Measurements from ENCODE around the gene CASZ1. TPM values are rescaled to one million over a fixed set of nuclear protein-coding genes. Genes with fewer than 3 reads are reported as not detected.

CASZ1 gene
- polyA plus RNA-seq, 1 experiment = 0.64 TPM

DNA sequence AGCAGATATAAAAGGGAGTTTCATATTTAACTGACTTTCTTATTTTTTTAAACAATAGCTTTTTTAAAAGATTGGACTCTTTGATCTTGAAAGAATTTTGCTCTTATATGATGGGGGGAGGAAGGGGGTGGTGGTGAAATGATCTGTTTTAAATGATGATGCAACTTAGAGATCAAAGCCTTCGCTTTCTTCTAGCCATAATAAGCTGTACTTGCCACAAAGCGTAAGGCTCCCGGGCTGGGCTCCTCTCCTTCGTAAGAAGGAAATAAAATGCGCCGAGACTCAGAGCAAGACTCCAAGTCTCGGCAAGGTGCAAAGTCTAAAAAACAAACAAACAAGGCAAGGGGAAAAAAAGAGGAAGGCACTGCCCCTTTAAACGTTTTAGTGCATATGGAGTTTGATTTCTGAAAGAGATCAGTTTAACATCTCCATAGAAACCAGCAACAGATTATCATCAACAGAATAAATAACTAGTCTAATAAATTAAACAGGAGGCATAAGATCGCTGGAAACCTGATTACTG, 3.3 kb downstream of the CASZ1 start:
- ChIA-PET CTCF (no interaction called here), POLR2A (interaction anchor here (0.6 kb wide), 2 partner anchors 25 to 32 kb away, joined by 7 to 20 read pairs; no protein-coding TSS in a partner anchor)
- Histone ChIP-seq H3K4me3 (ENCODE audit: low read depth, low read length) (no peak overlapping the region), H3K27me3 (ENCODE audit: control insufficient read depth, insufficient read depth, low read length) (peaks cover 38% of the 10 kb centered on the region), H3K36me3 (ENCODE audit: control insufficient read depth, insufficient read depth, low read length) (no peaks in the 10 kb centered on the region)
- TF ChIP-seq, protein P1, sequence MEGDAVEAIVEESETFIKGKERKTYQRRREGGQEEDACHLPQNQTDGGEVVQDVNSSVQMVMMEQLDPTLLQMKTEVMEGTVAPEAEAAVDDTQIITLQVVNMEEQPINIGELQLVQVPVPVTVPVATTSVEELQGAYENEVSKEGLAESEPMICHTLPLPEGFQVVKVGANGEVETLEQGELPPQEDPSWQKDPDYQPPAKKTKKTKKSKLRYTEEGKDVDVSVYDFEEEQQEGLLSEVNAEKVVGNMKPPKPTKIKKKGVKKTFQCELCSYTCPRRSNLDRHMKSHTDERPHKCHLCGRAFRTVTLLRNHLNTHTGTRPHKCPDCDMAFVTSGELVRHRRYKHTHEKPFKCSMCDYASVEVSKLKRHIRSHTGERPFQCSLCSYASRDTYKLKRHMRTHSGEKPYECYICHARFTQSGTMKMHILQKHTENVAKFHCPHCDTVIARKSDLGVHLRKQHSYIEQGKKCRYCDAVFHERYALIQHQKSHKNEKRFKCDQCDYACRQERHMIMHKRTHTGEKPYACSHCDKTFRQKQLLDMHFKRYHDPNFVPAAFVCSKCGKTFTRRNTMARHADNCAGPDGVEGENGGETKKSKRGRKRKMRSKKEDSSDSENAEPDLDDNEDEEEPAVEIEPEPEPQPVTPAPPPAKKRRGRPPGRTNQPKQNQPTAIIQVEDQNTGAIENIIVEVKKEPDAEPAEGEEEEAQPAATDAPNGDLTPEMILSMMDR (IDR thresholded peaks at IDR 0.05; ENCODE audit: insufficient read depth, low read depth, low read length) = no peak
- no peak for DNase-seq (ENCODE audit: low read depth)

DNA sequence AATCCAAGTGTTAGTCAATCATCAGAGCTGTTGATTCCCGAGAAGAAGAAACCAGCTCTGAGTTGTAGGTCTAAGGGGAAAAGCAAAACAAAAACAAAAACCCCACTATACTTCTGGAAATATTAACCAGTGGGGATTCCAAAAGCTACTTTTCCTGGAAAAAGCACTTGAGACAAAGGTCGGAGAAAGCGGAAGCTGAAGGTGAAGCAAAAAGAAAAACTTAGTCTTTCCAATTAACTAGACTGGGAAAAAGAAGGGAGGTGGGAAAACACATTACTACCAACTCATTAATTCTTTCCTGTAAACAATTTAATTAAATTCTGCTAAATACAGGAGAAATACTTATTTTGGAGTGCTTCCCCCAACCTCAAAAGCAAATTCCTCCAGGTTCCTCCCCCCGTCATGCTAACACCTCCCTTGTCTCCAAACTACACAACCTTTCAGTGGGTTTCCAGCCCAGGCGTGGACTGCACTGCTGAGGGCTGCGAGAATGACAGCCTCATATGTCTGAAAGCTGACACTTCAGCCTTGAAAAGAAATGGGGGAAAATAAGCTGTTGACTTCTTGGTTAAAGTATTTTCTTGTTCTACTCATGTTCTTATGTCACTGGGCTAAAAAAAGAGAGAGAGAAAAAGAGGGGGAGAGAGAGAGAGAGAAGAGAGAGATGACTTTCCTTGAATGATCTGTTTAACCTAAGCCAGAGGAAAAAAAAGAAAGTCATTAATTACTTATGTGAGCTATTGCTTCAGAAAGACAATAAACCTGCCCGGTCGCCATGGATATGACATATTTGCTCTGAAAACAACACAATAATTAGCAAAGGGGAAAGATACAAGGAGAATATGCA, 5.1 kb downstream of the CASZ1 start:
- no peak overlapping the region for H3K4me3 ChIP-seq (ENCODE audit: low read depth, low read length)
- H3K36me3 ChIP-seq (ENCODE audit: control insufficient read depth, insufficient read depth, low read length) = no peaks in the 10 kb centered on the region
- ChIA-PET POLR2A (interaction anchor here (0.6 kb wide), 1 partner anchor 145 kb away, joined by 6 read pairs; no protein-coding TSS in a partner anchor), CTCF (no interaction called here)
- H3K27me3 ChIP-seq (ENCODE audit: control insufficient read depth, insufficient read depth, low read length) = peaks cover 33% of the 10 kb centered on the region
- no peak for DNase-seq (ENCODE audit: low read depth)
- TF ChIP-seq, protein P1 (IDR thresholded peaks at IDR 0.05; ENCODE audit: insufficient read depth, low read depth, low read length) = no peak

DNA sequence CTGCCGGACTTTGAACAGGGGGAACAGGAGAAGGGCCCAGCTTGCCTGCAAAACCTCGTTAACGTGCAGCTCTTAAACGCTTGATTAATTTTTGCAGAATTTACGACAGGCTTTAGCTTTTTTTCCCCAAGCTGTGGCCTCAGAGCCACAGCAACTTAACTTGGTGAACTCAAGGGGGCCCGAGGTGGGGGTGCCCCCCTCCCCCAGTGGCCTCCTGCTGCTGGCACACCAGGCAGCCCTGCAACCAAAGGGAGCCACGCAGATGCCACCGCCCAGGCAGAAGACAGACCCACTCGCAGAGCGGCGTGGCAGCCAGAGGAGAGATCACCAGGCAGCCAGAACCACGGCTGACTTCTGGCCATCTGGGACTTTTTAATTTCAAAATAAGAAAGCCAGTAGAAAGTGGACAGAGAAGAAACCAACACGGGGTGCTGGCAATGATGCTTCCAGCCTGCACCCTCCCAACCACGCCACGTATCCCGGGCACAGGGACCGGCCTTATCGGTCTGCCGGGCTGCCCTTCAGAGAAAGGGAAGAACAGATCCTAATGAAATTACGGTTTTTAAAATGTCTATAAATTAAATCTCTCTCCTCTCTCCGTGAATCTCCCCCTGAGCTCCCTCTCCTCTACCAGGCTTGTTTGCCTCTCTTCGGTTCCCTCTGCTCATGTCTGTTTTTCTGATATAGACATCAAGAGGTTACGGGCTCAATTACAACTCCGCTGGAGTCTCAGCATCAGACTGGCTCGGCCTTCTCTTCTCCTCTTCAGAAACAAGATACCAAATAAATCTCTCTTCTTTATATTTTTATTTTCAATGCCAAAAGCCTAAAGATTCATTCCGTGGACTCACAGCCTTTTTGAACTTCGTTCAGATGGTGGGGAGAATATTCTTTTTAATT, 6.4 kb downstream of the CASZ1 start:
- ChIA-PET POLR2A (no interaction called here), CTCF (no interaction called here)
- no peak overlapping the region for H3K4me3 ChIP-seq (ENCODE audit: low read depth, low read length)
- no peak for DNase-seq (ENCODE audit: low read depth)
- peaks cover 28% of the 10 kb centered on the region for H3K27me3 ChIP-seq (ENCODE audit: control insufficient read depth, insufficient read depth, low read length)
- no peaks in the 10 kb centered on the region for H3K36me3 ChIP-seq (ENCODE audit: control insufficient read depth, insufficient read depth, low read length)
- TF ChIP-seq, protein P1 (IDR thresholded peaks at IDR 0.05; ENCODE audit: insufficient read depth, low read depth, low read length) = no peak

DNA sequence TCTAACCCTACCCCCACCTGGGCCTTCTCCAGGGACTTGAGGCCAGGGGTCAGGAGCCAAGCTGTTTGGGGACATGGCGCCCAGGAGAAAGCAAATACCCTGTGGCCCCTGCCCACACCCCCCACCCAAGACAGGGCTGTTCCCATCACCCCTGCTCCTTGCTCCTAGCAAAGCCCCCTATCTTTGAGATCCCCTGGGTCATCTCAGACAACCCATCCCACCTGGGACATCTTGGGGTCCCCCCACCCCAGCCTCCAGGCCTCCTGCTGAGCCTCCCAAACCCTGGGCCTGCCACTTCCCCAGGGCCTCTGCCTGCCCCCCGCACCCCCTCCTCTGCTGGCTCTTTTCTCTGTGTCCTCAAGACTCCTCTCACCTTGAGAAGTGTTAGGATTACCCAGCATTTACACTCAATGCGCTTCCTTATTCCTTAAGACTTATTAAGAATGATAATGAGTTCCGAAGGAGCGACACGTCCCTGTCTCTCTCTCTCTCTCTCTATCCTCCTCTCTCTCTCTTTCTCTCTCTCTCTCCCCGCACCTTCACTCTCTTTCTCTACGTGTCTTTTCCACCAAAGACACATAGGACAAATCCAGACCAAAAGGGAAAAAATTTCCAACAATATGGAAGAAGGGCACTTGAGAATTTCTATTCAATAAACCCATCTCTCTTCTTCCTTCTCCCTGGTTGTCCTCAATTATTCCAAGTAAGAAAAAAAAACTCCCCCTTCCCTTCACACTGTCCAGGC, 7.2 kb downstream of the CASZ1 start:
- DNase-seq (ENCODE audit: low read depth) = no peak
- POLR2A ChIA-PET = no interaction called here
- CTCF ChIA-PET = interaction anchor here (0.9 to 2.4 kb wide), 2 partner anchors 19 to 294 kb away, joined by 3 to 6 read pairs; no protein-coding TSS in a partner anchor

More for the DNA sequence above, 7.2 kb downstream of the CASZ1 start:
- TF ChIP-seq, protein P1 (IDR thresholded peaks at IDR 0.05; ENCODE audit: insufficient read depth, low read depth, low read length) = no peak
- Histone ChIP-seq H3K27me3 (ENCODE audit: control insufficient read depth, insufficient read depth, low read length) (peaks cover 24% of the 10 kb centered on the region), H3K4me3 (ENCODE audit: low read depth, low read length) (no peak overlapping the region), H3K36me3 (ENCODE audit: control insufficient read depth, insufficient read depth, low read length) (no peaks in the 10 kb centered on the region)
